GM20000 (cell line): ENCODE measurements around the gene AP1AR.
A peak's percentile ranks its signal among the peaks of the same experiment; 100 is the strongest.

Experiments used
- DNase-seq: peaks from one replicate; pipeline ENCODE4 v3.0.0; 2012; ENCODE audit warnings: low spot score
- CTCF ChIP-seq: IDR thresholded peaks from 2 replicates; pipeline ENCODE4 v1.5.1; 2012; ENCODE audit warnings: mild to moderate bottlenecking, control low read depth; ENCODE audit errors: extremely low read depth, missing control alignments

Gene AP1AR

GRCh38 chr4:112274959-112275358, 43.4 kb downstream of the AP1AR start:
- DNase-seq = no peak

GRCh38 chr4:112276113-112276512, 44.5 kb downstream of the AP1AR start:
- no peak for DNase-seq
- TF ChIP-seq CTCF = no peak

More at GRCh38 chr4:112274959-112275358, 43.4 kb downstream of the AP1AR start:
- no peak for TF ChIP-seq CTCF

- no peak for TF ChIP-seq CTCF
- DNase-seq = no peak
Observed at GRCh38 chr4:112277220-112277619, 45.6 kb downstream of the AP1AR start.

- no peak for DNase-seq
- no peak for TF ChIP-seq CTCF
Observed at GRCh38 chr4:112277705-112278448, 46.3 kb downstream of the AP1AR start.

GRCh38 chr4:112279025-112279881, 47.7 kb downstream of the AP1AR start:
- no peak for TF ChIP-seq CTCF
- peak; percentile 41 for DNase-seq

- no peak for TF ChIP-seq CTCF
- no peak for DNase-seq
Observed at GRCh38 chr4:112279882-112280315, 48.3 kb downstream of the AP1AR start.
